OCI-M1 (cell line): ENCODE results near the gene ASTN2.

Source experiments
- DNase-seq: peaks from one replicate; lab custom pipeline; 2025; lab: John Stamatoyannopoulos, UW

Gene ASTN2

DNA sequence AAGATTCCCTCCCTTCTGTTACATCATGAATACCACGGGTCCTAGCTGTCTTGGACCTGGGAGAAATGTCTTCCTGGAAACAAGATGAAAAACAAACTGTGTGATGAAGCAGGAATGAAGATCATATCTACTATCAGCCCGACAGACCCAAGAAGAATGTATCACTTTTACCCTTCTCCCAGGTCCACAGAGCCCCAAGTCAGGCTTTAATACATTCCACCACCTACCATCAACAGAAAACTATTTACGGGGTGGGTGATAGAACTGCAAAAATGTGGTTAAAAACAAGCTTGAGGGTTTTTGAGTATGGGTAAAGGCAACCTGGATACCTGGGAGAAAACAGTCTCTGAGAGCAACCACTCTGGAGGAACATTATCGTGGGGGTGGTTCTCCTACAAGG lies 400.8 kb downstream of the ASTN2 start:
- no peak for DNase-seq

GRCh38 chr9:117013440-117013995 lies 401.3 kb downstream of the ASTN2 start:
- DNase-seq: no peak

GRCh38 chr9:117010061-117010460 lies 404.8 kb downstream of the ASTN2 start:
- DNase-seq: no peak

GRCh38 chr9:117008876-117009275 lies 406.0 kb downstream of the ASTN2 start:
- no peak for DNase-seq

GRCh38 chr9:117008461-117008860 lies 406.4 kb downstream of the ASTN2 start:
- no peak for DNase-seq

- DNase-seq: no peak
Measured at GRCh38 chr9:117002686-117003085, 412.2 kb downstream of the ASTN2 start.

DNA sequence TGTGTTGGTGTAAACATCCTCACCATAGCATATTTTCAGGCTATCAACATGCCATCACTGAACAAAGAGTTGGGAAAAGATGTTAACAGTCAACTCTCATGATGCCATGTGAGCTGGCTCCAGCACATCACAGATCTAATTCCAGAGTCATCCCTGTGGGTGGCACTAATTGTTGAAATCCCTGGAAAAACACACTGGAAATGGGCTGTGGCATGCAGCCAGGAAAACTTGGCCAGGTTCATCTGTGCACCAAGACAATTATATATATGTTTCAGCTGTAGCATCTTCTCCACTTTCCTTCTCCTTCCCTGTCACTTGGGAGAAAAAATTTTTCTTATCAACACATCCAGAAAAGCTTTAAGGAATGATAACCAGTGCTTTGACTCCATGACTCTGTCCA lies 414.0 kb downstream of the ASTN2 start:
- no peak for DNase-seq

DNA sequence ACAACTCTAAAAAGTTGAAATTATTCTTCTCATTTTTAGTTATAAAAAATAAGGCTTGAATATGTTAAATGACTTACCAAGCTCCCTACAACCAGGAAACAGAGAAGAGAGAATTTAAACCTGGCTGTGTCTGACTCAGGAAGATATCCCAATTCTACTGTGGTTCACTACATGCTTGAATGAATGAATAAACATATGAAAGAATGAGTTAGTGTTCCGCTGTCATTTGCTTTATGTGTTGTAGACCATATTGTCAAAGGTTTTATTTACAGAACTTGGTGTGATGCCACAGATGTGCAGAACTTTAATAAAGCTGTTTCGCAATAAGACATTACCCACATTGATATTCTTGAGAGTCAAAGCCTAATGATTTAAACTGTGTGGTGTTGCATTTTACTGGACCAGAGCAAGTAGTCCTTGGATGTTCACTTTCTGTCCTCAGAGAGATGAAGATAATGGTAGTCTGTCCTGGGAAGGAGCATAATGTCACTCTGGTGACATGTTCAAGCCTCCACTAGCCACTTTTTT lies 414.6 kb downstream of the ASTN2 start:
- DNase-seq: no peak

DNA sequence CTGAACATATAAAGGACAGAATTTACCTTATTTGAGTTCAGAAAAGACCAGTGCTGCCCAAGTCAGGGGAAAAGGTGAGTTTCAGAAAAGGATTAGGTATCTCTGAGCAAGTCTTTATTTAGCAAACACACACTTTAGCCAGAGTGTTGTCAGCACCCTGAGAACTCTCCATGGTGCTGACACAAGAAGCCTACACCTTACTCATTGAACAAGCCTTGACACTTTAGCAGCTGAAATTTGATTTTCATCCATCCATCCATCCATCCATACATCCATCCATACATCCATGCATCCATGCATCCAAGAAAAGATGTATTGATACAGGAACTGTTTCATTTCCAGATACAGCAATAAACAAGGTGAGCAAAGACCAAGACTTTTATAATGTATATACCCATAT lies 416.6 kb downstream of the ASTN2 start:
- peak; percentile 25 for DNase-seq

GRCh38 chr9:116992865-116993264 lies 422.0 kb downstream of the ASTN2 start:
- no peak for DNase-seq

DNA sequence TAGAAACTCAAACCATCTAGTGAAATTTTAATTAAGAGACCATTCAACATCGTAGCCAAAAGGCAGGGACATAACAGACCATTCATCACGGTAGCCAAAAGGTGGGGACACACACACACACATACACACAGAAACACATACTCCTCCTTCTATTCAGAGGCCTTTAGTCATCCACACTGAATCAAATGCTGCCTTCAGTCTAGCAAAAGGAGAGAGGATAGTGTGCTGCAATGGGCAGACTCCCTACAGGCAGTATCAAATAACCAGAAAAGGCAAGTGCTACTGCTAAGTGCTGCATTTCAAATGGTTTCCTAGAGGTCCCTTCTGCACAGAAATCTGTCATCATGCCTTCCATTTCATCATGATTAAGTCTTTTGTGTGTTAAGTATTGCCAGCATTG lies 423.8 kb downstream of the ASTN2 start:
- no peak for DNase-seq

GRCh38 chr9:116990592-116990991 lies 424.3 kb downstream of the ASTN2 start:
- no peak for DNase-seq

GRCh38 chr9:116987721-116988485 lies 427.0 kb downstream of the ASTN2 start:
- DNase-seq: no peak

DNA sequence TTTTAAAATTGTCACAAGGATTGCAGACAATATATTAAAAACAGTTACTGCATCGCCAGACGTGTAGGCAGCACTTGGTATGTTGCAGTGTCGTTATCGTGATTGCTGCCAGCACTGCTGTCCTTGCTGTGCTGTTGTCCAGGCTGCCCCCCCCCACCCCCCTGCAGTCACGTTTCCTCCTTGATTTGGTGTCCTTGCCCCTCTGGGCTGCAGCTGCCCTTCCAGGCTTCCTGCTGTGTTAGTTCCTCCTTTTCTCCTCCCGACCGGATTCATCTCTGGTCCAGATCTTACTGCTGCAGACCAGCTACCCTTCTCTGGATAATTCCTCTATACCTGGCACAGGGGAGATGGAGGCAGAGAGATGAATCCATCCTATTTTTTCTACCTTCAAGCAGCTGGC lies 428.8 kb downstream of the ASTN2 start:
- DNase-seq: no peak

DNA sequence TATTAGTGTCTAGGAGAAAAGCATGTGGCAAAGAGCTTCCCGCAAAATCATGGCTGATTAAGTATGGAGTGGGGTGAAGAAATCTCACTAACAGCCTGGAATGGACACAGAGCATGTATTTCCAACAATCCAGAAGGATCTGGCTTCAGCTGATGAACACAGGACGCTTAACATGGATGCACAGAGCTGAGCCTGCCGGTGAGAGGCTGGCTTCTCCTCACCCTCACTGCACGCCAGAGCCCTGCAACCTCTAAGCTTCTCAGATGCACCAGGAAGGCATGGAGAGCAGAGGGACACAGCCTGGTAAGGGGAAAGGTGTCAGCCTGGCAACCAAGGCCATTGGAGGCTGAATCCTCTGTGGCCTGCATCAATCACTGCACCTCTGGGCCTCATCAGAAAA lies 429.3 kb downstream of the ASTN2 start:
- DNase-seq: no peak

DNA sequence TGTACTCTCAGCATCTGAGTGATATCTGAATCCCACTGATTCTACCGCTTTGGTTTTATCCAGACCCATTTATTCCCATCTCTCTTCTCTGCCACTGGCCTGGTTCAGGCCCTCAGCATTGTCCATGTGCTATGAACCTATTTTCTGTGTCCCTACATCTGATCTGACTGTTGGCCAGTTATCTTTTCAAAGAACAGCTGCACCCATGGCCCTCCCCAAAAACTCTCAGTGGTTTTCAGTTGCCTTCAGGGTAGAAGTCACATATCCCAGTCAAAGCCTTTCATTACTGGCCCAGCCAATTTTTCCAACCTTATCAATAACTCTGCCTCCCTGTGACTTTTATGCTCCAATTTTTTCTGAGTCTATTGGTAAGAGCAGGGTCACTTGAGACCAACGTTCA lies 430.7 kb downstream of the ASTN2 start:
- no peak for DNase-seq

GRCh38 chr9:116980582-116981120 lies 434.2 kb downstream of the ASTN2 start:
- no peak for DNase-seq

DNA sequence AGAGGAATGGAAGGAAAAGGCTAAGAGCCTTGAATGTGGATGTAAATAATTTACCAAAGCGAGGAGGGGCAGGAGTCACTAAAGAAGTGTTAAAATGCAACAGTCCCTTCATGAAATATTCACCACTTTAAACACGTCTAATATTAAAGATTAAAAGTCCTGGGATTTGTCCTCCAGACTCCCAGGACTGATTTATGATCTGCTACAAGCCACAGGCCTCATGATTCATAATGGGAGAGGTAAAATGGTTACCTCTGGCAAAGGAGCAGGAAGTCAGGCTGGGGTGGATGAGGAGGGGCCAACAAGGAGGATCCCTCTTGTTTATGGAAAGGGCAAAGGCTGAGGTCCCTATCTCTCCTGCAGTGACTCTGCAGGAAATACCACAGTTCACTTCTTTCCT lies 435.4 kb downstream of the ASTN2 start:
- DNase-seq: peak; percentile 7

GRCh38 chr9:116978155-116978554 lies 436.7 kb downstream of the ASTN2 start:
- no peak for DNase-seq

- no peak for DNase-seq
Measured at GRCh38 chr9:116975126-116975525, 439.7 kb downstream of the ASTN2 start.

DNA sequence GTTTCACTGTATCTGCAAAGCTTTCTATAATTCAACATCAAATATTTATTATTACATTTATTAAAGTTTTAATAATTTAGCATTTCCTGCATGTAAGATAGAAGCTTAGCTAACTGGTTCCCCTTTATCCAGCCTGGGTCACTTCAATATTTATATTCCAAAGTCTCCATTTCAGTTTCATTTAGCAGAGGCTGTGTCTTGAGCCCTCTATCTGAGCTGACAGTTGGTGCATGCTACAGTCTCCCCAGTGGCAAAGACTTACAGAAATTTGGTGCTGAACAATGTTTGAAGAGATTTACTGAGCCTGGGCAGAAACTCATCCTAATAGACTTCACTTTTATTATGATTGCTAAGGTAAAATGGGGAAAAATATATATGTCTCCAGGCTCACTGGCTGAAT lies 448.7 kb downstream of the ASTN2 start:
- DNase-seq: no peak

DNA sequence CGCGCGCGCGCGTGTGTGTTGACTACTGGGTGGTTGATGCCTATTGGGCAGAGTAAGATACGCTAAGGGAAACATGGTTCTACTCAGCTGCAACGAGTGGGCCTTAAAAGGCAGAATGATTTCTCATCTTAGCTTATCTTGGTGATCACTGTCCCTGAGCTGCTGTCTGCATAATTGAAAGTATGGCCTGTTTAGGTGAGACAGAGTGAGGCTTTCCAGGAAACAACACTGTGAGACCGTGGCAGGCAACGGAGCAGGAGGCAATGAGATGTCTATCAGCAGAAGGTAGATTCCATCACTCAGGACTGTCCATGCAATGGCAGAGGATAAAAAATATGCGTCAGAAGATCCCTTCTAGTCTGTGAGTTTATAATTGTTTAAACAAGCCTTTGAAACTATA lies 450.6 kb downstream of the ASTN2 start:
- DNase-seq: no peak

GRCh38 chr9:116959809-116960208 lies 455.0 kb downstream of the ASTN2 start:
- DNase-seq: no peak

DNA sequence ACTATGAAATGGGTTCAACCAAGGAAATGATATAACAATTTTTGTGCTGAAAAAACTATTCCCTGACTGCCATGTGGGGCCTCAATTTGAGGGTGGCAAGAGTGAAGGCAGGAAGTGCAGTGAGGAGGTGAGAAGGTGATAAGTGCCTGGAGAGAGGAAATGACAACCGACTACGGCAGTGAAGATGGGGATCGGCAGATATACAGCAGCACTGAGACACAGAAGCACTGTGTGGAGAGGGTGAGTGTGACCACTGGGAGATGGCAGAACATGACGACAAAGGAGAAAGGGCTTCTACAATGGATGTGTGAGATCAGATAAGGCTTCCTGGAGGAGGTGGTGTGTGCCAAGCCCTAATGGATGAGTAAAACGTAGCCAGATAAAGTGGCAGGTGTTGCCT lies 456.0 kb downstream of the ASTN2 start:
- DNase-seq: no peak
